ENCODE results near the gene TRIOBP.
"Not testable (repeated sequence)": the region's sequence is repeated elsewhere in the genome, so short reads cannot be mapped to it uniquely, and the experiment has no call there.

Gene TRIOBP

DNA sequence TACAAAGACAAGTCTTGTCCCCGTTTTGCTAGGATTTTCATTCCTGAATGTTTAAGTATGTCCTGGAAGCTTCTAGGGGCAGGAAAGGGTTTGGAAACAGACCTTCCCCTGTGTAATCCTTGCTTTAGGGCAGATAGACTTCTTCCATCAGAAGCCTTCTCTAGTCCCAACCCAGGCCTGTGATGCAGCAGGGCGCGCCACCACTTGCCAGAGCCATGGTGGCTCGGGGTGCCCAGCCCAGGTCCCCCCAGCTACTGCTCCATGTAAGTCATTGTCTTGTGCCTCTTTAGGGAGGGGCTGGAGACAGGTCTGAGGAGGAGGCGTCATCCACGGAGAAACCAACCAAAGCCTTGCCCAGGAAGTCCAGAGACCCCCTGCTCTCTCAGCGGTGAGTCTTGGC lies 6.4 kb upstream of the TRIOBP start:
- DNase-seq (ENCODE audit: low spot score): no peak

DNA sequence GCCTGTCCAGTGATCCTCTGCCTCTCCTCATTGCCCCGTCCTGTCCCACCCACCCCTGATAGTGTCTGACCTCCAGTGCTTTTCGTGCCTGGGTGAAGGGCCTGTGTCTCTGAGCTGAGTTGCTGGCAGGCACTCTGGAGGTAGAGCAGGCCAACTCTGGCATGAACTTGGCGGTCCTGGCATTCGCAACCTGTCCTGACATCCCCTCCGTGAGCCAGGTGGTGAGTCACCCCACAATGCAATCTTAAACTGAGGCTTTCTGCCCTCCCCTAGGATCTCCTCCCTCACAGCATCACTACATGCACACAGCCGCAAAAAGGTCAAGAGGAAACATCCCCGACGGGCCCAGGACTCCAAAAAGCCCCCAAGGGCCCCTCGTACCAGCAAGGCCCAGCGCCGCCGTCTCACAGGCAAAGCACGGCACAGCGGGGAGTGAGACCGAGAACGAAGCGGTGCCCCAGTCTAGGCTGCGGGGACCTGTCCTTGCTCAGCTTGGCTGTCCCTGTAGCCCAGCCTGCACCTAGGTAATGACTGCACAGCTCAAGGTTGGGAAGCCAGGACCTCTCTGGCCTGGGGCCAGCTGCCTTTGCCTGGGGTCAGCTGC lies 5.8 kb upstream of the TRIOBP start:
- DNase-seq (ENCODE audit: low spot score): no peak

DNA sequence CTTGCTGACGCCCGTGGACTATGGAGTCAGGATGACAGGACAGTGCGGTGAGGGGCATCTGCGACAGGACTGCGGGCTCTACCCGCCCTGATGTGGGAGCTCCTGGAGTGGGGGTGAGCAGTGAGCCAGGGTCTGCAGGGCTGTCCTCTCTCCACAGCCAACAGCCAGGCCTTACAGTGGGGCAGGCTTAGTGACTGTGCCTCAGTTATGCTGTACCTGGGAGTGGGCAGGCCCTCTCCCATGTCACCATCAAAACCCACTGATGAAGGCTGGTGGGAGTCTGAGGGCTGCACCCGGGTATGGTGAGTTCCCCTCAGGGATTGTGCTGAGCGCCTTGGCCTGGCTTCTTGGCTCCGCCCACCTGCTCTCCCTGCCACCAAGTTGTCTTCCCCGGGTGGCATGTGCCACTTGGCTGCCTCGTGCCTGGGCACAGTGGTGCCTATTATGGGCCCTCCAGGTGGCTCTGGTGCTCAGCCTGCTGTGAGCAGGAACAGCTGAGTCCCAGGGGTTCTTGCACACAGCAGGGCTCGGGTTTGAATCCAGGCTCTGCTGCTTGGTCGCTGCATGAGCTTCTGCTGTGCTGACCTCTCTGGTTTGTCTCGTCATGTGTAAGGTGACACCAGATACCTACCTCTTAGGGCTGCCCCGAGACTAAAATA lies 4.1 kb upstream of the TRIOBP start:
- no peak for DNase-seq (ENCODE audit: low spot score)

DNA sequence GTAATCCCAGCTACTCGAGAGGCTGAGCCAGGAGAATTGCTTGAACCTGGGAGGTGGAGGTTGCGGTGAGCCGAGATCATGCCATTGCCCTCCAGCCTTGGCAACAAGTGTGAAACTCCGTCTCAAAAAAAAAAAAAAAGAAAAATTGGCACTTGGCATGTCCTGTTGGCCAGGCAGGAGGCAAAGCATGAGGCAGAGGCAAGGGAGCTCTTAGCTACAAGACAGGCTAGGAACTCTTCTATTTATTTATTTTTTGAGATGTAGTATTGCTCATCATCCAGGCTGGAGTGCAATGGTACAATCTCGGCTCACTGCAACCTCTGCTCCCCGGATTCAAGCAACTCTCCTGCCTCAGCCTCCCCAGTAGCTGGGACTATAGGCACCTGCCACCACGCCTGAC lies 2.7 kb upstream of the TRIOBP start:
- DNase-seq (ENCODE audit: low spot score): not testable (repeated sequence)

DNA sequence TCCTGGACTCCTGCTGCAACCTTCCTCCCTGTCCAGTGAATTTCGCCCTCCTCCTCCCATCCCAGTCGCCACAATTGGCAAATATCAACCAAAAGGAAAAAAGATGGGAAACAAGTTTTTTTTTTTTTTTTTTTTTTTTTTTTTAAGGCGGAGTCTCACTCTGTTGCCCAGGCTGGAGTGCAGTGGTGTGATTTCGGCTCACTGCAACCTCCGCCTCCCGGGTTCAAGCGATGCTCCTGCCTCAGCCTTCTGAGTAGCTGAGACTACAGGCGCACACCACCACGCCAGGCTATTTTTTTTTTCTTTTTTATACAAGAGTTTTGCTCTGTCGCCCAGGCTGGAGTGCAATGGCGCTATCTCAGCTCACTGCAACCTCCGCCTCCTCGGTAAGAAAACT lies 590 bp upstream of the TRIOBP start:
- DNase-seq (ENCODE audit: low spot score): not testable (repeated sequence)

DNA sequence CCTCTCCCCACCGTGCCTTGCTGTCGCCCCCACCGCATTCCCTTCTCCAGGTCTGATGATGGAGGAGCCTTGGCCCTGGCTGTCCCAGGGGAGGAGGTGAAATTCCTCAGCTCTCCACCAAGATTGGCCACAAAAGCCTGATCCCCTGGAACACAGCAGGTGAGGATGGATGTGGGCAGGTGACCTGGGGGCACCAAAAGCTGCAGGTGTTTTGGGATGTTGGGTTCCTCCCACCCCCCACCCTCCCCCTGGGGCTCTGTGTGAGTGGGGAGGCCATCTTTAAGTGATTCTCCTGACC lies 639 bp downstream of the TRIOBP start:
- no peak for DNase-seq (ENCODE audit: low spot score)

DNA sequence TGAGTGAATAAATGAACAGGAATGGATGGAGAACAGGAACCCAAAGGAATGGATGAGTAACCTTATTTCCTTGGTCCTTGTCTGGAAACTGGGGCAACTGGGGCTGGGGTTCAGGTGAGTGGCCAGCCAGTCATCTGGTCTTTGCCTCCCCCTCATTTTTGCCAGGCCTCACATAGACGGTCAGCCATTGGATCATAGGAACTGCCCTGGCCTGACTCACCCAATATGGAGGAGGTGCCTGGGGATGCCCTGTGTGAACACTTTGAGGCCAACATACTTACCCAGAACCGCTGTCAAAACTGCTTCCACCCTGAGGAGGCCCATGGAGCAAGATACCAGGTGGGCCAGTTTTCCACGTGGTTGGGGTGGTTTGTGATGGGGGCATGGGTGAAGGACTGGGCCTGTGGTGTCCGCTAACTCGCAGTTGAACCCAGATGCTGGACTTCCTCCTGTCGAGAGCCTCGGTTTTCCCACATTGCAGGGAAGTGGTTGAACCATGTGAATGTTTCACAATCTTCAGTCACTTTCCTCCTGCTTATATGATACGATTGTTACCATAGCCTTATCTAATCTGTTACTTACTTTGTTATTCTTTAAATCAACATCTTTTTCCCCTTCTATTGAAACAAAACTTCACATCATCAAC lies 4.4 kb downstream of the TRIOBP start:
- no peak for DNase-seq (ENCODE audit: low spot score)

DNA sequence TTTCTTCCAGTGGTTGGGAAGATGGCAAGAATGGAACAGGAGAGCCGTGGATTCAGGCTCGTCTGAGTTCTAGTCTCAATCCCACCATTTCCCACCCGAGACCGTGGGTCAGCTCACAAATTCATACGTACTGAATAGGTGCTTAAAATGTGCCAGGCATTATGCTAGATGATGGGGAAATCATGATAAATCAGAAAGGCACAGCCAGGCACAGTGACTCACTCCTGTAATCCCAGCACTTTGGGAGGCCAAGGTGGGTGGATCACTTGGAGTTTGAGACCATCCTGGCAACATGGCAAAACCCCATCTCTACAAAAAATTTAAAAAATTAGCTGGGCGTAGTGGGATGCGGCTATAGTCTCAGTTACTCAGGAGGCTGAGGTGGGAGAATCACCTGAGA lies 7.1 kb downstream of the TRIOBP start:
- no peak for DNase-seq (ENCODE audit: low spot score)

DNA sequence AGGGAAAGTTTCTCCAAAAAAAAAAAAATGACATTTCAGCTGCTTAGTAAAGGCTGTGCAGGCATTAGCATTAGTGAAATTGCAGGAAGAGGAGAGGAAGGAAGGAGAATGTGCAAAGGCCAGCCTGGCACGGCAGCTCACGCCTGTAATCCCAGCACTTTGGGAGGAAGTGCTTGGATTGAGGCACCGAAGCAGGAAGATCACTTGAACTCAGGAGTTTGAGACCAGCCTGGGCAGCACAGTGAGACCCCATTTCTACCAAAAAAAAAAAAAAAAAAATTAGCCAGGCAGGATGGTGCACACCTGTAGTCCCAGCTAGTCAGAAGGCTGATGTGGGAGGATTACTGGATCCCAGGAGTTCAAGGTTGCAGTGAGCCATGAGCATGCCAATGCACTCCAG lies 7.8 kb downstream of the TRIOBP start:
- no peak for DNase-seq (ENCODE audit: low spot score)

DNA sequence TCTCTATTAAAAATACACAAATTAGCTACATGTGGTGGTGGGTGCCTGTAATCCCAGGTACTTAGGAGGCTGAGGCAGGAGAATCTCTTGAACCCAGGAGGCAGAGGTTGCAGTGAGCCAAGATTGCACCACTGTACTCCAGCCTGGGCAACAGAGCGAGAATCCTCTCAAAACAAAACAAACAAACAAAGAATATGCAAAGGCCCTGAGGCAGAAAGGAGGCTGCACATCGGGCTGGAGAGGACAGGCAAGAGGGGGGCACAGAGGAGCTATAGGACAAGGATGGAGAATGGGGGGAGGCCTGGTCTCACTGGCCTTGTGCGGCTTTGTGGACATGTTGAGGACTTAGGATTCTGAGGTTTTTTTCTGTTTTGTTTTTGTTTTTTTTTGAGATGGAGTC lies 8.4 kb downstream of the TRIOBP start:
- DNase-seq (ENCODE audit: low spot score): no peak

DNA sequence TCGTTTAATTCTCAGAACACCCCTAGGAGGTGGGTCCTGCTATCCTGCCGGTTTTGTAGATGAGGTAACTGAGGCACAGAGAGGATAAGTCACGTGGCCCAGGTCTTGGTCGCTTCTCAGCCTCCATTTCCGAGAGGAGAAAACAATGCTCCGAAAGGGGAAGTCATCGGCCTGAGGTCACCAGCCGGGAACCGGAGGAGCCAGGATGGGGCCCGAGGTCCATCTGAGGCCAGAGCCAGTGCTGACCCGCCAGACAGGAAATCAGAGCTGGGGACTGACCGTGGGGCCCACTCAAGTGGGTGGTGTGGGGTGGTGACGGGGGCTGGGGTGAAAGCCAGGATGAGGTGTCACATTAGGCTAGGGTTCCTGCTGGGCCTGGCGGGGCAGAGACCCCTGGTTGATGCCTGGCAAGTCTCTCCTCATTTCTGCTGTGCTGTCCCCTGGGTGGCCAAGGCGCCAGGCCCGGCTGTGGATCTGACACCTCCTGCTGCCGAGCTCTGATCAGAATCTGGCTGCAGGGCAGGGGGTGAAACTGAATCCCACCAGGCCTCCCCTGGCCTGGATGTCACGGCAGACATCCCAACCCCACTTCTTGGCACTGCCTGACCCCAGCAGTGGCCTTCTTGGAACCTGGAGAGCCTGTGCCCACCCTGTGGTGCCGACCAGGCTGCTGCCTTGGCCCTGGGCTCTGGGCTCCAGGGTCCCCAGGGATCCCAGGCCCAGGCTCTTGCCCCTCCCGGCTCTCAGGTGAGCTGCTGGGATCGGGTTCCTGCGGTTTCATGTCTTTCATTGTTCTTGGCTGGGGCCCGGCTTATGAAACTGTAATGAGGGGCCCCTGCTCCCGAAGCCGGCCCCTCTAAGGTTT lies 12.0 kb downstream of the TRIOBP start:
- DNase-seq (ENCODE audit: low spot score): no peak

DNA sequence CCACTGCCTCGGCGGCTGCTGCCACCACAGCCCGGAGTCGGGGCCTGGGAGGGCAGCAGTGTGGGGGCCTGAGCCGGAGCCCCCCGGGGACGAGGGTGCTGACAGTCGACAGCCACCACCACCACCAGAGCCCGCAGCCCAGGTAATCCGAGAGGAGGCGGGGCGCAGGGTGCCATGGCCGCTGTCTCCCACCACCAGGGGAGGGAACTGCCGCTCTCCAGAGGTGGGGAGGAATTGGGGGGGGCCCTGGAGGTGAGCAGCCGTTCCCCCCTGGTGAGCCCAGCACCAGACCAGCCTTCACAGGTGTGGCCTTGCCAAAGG lies 12.6 kb downstream of the TRIOBP start:
- DNase-seq (ENCODE audit: low spot score): no peak

DNA sequence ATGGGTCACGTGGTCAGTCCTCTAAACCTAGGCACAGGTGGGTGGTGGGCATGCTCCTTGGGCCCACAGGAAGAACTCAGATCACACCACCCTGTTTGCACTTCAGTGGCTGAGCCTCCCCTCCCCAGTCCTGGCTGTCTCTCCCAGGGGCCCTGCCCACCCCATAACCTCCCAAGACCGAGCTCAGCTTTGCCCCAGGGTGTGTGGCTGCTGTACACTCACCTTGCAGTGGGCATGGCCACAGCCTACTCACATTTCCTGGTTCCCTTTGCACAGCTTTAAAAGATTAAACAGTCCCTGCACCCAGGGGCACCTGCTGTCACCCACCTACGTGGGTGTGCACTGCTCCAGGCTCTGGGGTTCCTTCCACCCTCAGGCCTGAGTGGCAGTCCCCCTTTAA lies 13.8 kb downstream of the TRIOBP start:
- DNase-seq (ENCODE audit: low spot score): no peak

DNA sequence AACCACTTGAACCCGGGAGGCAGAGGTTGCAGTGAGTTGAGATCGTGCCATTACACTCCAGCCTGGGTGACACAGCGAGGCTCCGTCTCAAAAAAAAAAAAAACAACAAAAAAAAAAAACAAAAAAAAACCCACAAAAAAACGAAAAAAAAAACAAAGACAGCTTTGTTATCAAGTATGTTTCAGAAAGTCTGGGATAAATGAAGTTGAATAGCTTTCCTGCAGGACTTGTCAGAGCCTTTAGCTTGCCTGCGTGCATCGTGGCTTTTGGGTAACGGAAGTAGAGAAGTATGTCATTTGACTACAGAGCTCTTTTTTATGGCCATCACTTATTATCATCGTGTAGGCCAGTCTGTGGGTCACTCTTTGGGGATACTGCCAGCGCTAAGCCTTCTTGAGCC lies 14.6 kb downstream of the TRIOBP start:
- DNase-seq (ENCODE audit: low spot score): no peak

DNA sequence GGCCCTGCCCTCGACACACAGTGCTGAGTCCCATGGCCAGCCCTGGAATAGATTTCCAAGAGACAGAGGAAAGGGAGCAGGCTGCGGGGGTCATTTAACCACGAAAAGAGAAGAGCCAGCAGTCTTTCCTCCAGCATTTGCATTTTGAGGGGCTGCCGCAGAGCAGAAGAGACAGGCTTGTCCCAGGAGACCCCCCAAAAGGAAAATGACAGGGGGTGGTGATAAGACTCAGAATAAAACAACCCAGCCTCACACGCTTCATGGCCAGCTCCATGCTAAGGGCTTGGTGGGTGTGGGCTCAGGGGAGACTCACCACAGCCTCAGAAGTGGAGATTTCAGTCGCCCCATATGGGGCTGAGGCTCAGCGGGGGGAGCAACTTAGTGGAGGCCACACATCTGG lies 16.9 kb downstream of the TRIOBP start:
- DNase-seq (ENCODE audit: low spot score): no peak

DNA sequence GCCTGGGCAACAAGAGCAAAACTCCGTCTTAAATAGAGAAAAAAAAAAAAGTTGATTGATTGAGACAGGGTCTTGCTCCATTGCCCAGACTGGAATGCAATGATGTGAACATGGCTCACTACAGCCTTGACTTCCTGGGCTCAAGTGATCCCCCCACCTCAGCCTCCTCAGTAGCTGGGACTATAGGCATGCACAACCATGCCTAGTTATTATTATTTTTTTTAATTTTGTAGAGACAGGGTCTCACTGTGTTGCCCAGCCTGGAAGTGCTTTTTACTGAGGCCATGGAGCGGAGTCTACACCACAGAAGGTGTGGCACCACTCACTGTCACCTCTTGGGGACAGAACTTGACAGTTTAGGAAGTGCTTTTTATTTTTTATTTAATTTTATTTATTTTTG lies 17.8 kb downstream of the TRIOBP start:
- DNase-seq (ENCODE audit: low spot score): no peak

DNA sequence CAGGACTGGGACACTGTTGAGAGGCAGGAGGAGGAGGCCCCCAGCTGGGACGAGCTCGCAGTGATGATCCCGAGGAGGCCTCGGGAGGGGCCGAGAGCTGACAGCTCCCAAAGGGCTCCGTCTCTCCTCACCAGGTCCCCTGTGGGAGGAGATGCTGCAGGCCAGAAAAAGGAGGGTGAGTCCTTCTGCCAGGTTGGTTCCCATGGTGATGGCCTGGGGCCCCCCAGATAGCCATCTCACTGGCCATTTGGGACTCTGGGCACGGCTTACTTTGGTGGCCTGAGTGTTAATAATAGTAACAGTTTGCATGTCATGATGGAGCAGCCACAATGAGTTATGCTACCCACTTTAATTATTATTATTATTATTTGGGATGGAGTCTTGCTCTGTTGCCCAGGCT lies 18.9 kb downstream of the TRIOBP start:
- no peak for DNase-seq (ENCODE audit: low spot score)

DNA sequence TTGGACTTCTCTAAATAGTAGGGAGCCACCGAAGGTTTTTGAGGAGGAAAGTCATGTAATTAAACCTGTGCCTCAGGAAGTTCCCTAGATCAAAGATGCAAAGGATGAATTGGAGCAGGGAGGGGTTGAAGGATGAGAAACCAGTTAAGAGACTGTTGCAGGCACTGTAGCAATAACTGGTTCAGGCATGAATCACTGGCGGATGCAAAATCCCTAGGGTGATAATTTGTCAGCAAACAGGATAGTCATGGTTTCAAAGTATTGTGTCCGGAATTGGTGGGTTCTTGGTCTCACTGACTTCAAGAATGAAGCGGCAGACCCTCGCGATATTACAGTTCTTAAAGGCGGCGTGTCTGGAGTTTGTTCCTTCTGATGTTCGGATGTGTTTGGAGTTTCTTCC lies 19.9 kb downstream of the TRIOBP start:
- no peak for DNase-seq (ENCODE audit: low spot score)

DNA sequence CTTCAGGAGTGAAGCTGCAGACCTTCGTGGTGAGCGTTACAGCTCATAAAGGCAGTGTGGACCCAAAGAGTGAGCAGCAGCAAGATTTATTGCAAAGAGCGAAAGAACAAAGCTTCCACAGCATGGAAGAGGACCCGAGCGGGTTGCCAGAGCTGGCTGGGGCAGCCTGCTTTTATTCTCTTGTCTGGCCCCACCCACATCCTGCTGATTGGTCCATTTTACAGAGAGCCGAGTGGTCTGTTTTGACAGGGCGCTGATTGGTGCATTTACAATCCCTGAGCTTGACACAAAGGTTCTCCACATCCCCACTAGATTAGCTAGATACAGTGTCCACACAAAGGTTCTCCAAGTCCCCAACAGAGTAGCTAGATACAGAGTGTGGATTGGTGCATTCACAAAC lies 20.4 kb downstream of the TRIOBP start:
- not testable (repeated sequence) for DNase-seq (ENCODE audit: low spot score)

DNA sequence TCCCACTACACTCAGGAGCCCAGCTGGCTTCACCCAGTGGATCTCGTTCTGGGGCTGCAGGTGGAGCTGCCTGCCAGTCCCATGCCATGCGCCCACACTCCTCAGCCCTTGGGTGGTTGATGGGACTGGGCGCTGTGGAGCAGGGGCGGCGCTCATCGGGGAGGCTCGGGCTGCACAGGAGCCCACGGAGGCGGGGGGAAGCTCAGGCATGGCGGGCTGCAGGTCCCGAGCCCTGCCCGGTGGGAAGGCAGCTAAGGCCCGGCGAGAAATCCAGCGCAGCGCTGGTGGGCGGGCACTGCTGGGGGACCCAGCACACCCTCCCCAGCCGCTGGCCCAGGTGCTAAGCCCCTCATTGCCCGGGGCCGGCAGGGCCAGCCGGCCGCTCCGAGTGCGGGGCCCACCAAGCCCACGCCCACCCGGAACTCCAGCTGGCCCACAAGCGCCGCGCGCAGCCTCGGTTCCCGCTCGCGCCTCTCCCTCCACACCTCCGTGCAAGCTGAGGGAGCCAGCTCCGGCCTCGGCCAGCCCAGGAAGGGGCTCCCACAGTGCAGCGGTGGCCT lies 21.0 kb downstream of the TRIOBP start:
- DNase-seq (ENCODE audit: low spot score): not testable (repeated sequence)

DNA sequence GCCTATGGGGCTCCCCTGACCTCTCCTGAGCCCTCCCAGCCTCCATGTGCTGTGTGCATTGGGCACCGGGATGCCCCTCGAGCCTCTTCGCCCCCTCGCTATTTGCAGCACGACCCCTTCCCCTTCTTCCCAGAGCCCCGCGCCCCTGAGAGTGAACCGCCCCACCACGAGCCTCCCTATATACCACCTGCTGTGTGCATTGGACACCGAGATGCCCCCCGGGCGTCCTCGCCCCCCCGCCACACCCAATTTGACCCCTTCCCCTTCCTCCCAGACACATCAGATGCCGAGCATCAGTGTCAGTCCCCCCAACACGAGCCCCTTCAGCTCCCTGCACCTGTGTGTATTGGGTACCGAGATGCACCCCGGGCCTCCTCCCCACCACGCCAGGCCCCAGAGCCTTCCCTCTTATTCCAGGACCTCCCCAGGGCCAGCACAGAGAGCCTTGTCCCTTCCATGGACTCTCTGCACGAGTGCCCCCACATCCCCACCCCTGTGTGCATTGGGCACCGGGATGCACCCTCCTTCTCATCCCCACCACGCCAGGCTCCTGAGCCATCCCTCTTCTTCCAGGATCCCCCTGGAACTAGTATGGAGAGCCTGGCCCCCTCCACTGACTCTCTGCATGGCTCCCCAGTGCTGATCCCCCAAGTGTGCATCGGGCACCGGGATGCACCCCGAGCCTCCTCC lies 28.8 kb downstream of the TRIOBP start:
- DNase-seq (ENCODE audit: low spot score): no peak

DNA sequence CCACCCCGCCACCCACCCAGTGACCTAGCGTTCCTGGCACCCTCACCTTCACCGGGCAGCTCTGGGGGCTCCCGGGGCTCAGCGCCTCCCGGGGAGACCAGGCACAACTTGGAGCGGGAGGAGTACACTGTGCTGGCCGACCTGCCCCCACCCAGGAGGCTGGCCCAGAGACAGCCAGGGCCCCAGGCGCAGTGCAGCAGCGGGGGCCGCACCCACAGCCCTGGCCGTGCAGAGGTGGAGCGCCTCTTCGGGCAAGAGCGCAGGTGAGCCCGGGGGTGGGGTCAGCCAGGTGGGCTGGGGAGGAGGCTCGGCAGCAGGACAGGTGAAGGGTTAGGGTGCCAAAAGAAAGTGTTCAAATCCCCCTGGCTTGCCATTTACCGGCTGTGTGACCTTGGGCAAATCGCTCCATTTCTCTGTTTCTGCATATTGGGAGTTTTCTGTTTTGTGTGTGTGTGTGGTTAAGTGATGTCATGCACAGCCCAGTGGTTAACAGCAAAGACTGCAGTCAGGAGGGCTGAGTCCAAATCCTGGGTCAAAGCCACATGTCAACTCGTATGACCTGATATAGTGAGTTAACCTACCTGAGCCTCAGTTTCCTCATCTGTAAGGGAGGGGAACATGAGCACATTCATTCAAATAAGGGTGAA lies 29.5 kb downstream of the TRIOBP start:
- DNase-seq (ENCODE audit: low spot score): no peak
